ENCODE data around the gene CMTM8. TPM values are rescaled to one million over a fixed set of nuclear protein-coding genes. Genes with fewer than 3 reads are reported as not detected.

The CMTM8 gene
- total RNA-seq, 2 experiments from 2014 or later: 6.4 to 6.9 TPM

DNA sequence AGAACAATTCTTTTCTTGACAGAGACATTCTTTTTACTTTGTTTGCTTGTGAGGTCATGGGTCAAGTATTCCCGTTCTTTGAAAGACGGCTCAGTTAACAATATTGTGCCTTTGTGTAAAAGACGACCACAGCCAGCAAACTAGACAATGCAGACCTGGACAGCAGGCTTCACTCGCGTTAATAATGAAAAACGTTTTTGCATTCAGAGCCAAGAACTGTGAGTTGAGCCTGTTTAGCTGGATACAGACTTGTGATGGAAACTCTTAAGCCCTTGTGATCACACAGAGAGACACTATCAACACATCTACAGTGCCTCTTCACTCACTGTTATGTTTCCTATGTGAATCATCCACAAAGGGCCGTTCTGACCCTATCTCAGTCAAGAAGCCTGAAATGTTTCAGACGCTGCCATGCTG, 115.9 kb downstream of the CMTM8 start:
- H3K27me3 Mint-ChIP-seq: no peaks in the 10 kb centered on the region

DNA sequence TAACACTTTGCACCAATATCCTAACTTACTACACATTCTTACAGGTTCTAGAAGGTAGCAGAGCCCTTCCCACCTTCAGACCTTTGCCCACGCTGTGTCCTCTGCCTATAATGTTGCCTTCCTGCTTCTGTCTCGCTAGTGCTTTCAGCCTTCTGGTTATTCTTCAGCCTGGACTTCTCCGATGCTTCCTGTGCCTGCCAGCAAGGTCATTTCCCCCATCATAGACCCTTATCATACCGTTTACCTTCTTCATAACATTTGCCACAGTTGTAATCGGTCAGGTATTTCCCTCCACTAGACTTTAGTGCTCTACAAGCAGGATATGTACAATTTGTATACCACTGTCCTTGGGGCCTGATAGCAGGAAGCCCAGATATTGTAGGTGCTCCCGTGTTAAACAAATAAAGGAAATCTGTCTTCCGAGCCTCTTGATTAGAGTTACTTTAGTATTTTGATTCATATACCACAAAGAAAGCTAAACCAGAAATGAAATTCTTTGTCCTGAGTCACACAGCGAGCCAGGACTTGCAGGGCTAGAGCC, 117.3 kb downstream of the CMTM8 start:
- DNase-seq (no peak), ATAC-seq (no peak)
- ChIA-PET POLR2A (no interaction called here), CTCF (no interaction called here)
- Mint-ChIP-seq H3K27ac (no peak overlapping the region), H3K9me3 (no peaks in the 10 kb centered on the region), H3K36me3 (ENCODE audit: low read depth) (no peaks in the 10 kb centered on the region), H3K4me3 (no peak overlapping the region), H3K27me3 (no peaks in the 10 kb centered on the region), H3K4me1 (ENCODE audit: low read depth) (no peaks in the 10 kb centered on the region)
- TF ChIP-seq CTCF (IDR thresholded peaks at IDR 0.05): no peak
- intact Hi-C loops (cut with micrococcal nuclease): no loop called here

More for the DNA sequence above, 115.9 kb downstream of the CMTM8 start:
- no peak for DNase-seq
- no peak for TF ChIP-seq CTCF (IDR thresholded peaks at IDR 0.05)
- Mint-ChIP-seq H3K4me1 (ENCODE audit: low read depth) (peaks cover 1% of the 10 kb centered on the region), H3K9me3 (no peaks in the 10 kb centered on the region), H3K27ac (no peak overlapping the region), H3K4me3 (no peak overlapping the region), H3K36me3 (ENCODE audit: low read depth) (no peaks in the 10 kb centered on the region)
- ChIA-PET POLR2A (no interaction called here), CTCF (no interaction called here)
- ATAC-seq: no peak
- intact Hi-C loops (cut with micrococcal nuclease): no loop called here

- ChIA-PET CTCF (interaction anchor here (1.0 kb wide), 1 partner anchor 15 kb away, joined by 5 read pairs; no protein-coding TSS in a partner anchor), POLR2A (no interaction called here)
- Mint-ChIP-seq H3K9me3 (no peaks in the 10 kb centered on the region), H3K27me3 (no peaks in the 10 kb centered on the region), H3K4me1 (ENCODE audit: low read depth) (no peaks in the 10 kb centered on the region), H3K27ac (no peak overlapping the region), H3K36me3 (ENCODE audit: low read depth) (no peaks in the 10 kb centered on the region), H3K4me3 (no peak overlapping the region)
- intact Hi-C loops (cut with micrococcal nuclease): no loop called here
- ATAC-seq (no peak), DNase-seq (no peak)
- TF ChIP-seq CTCF (IDR thresholded peaks at IDR 0.05): no peak
Observed at GRCh38 chr3:32359766-32360492, 121.4 kb downstream of the CMTM8 start.

DNA sequence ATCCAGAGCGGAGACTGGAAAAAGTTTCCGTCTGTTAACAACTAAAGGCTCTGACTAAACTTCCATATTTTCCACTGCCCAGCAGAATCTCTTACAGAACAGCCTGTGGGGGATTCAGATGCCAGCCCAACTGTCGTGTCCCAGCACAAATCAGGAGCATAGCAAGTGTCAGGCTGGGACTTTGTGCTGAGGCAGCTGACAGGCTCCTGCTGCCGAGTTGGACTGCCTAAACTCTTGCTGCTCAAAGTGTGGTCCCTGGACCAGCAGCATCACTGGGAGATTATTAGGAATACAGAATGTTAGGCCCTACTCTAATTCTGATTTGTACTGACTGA, 122.0 kb downstream of the CMTM8 start:
- Mint-ChIP-seq H3K27ac (no peak overlapping the region), H3K36me3 (ENCODE audit: low read depth) (no peaks in the 10 kb centered on the region), H3K27me3 (no peaks in the 10 kb centered on the region), H3K4me1 (ENCODE audit: low read depth) (no peaks in the 10 kb centered on the region), H3K4me3 (no peak overlapping the region), H3K9me3 (no peaks in the 10 kb centered on the region)
- ChIA-PET POLR2A (no interaction called here), CTCF (interaction anchor here (1.0 kb wide), 1 partner anchor 14 kb away, joined by 5 read pairs; no protein-coding TSS in a partner anchor)
- no peak for DNase-seq
- no peak for TF ChIP-seq CTCF (IDR thresholded peaks at IDR 0.05)
- intact Hi-C loops (cut with micrococcal nuclease): no loop called here
- ATAC-seq: no peak

GRCh38 chr3:32366638-32367397, 128.3 kb downstream of the CMTM8 start:
- ChIA-PET POLR2A (no interaction called here), CTCF (interaction anchor here (0.6 to 4.3 kb wide), 2 partner anchors 8 to 270 kb away, joined by 4 to 23 read pairs; no protein-coding TSS in a partner anchor)
- H3K4me3 Mint-ChIP-seq: no peak overlapping the region
- no peaks in the 10 kb centered on the region for H3K36me3 Mint-ChIP-seq (ENCODE audit: low read depth)
- TF ChIP-seq CTCF (IDR thresholded peaks at IDR 0.05): no peak
- DNase-seq: no peak
- H3K27ac Mint-ChIP-seq: no peak overlapping the region
- H3K27me3 Mint-ChIP-seq: no peaks in the 10 kb centered on the region
- H3K4me1 Mint-ChIP-seq (ENCODE audit: low read depth): peaks cover 12% of the 10 kb centered on the region
- H3K9me3 Mint-ChIP-seq: no peaks in the 10 kb centered on the region
- no peak for ATAC-seq
- intact Hi-C loops (cut with micrococcal nuclease): no loop called here
